NCI-H1694 (cell line): ENCODE measurements around the gene ACTRT2.

ENCODE experiments used
- DNase-seq: peaks from one replicate; lab custom pipeline; 2025; lab: John Stamatoyannopoulos, UW

ACTRT2 gene

DNA sequence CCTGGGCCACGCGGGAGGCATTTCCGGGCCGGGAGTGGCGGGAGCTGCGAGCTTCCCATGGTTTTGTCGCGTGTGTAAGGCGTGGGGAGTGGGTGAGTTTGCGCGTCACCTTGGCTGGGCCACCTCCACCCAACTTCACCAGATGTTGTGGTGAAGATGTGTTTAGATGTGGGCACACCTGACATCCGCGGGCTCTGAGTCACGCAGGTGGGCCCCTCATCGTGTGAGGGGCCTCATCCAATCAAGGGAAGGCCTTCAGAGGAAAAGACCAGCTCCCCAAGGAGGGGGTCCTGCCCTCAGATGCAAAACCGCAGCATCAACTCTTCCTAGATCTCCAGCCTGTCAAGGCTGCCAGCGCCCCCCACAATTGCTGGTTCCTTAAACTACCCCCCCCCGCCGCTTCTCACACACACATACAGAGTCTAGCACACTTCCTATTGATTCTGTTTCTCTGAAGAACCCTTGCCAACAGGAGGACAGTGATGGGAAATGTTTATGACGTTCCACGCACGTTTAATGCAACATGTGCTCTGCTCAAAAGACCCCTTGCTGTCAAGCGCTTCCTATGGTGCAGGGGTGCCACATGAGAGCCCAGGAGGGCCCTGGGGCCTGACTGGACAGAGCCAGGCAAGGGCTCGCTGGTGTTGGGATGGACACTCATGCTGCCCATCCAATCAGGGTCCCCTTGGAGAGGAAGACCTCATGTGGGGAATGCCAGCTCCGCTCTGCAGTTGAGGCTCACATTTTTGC, 11.9 kb downstream of the ACTRT2 start:
- DNase-seq = no peak

DNA sequence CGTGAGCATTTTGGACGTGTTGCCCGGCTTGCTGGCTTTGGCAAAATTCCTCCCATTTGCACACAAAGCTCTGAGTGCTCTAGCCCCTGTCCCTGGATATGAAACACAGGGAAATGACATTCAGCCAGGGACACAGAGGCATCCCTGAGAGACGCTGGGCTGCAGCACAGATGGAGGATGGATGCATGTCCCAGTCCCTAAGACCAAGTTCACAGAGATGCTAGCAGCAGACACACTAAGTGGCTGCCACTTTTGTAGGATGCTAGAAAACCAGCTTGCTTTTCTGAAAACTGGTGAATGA, 12.5 kb downstream of the ACTRT2 start:
- no peak for DNase-seq

DNA sequence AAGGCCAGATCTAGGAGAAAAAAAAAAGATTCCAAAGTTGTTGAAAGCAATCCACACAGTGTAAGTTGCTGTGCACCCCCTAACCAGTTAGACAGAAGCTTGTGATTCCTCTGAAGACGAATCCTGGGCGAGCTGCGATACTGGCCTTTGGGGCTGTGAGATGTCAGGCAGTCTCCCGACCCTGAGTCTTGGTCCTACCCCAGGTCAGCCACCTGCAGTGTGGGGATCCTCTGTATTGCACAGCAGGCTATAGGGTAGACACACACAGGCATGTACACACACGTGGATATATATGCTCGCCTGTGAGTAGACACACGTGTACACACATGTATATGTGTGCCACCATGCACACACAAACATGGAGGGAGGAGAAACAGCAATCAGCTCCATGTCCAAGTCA, 12.9 kb downstream of the ACTRT2 start:
- no peak for DNase-seq

DNA sequence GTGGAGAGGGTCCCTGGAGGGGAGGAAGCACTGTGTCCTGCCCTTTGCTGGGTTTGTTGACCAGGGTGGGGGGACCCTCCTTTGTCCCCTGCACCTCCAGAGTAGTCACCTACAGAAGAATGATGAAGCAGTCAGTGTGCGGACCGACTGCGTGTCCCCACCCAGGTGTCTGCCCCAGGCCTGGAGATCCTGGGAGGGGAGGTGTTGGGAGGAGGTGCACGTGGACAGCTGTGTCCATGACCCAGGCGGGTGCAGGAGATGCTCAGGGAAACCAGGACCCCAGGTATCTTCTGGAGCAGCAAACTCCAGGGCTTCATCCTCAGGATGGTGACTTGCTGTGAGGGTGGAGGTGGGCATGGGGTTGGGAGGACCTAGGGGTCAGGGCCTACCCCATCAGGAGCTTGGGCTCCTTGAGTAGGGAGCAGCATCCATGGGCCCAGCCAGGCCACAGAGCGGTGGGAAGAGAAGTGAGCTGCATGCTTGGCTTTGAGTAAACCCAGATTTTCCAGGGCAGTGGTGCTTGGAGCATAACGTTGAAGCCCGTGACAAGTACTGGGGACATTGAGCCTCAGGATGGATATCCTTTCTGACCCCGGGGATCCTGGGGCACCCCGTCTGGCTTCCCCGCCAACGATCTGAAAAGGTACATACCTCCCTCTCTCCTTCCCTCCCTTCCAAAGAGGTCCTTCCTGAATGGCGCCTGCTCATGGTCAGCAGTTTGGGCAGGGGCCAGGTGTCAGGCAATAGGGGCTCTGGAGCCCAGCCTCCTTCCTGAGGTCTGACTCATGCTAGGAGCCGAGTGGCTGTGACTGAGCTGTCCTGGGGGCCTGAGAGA, 13.7 kb downstream of the ACTRT2 start:
- no peak for DNase-seq

DNA sequence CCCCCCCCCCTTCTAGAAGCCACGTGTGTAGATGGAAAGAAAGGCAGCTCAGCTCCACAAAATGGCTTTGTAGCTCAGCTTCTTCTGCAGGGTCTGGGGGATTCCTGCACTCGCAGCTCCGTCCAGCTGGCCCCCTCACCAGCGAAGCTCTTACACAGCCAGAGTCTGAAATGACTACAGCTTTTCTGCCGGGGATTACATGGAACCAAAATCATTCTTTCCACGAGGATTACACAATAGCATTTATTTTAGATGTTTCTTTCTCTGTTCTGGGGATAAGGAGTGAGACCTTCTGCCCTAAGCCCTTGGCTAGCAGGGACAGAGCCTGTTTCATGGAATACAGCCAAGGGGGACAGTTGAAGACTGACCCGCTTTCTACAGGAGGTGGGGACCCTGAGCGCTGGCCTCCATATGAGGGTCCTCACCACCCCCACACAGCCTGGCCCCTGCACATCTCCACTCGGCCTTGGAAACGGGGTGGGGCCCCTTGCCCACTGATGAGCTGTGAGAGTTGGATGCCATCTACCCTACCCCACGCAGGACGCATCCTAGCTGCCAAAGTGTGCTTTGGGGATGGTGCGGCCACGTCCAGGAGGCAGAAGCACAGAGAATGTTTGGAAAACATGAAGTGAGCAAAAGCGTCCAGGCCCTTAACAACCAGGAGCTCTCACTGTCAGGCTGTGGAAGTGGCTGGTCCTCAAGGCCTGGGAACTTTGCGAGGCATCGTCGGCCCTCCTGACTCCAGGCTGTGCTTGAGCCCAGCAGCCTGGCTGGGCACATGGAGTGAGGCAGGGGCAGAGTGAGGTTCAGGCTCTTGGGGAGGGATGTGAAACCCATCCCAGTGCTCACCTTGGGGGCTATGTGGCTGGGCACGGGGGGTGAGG, 14.5 kb downstream of the ACTRT2 start:
- DNase-seq = no peak

DNA sequence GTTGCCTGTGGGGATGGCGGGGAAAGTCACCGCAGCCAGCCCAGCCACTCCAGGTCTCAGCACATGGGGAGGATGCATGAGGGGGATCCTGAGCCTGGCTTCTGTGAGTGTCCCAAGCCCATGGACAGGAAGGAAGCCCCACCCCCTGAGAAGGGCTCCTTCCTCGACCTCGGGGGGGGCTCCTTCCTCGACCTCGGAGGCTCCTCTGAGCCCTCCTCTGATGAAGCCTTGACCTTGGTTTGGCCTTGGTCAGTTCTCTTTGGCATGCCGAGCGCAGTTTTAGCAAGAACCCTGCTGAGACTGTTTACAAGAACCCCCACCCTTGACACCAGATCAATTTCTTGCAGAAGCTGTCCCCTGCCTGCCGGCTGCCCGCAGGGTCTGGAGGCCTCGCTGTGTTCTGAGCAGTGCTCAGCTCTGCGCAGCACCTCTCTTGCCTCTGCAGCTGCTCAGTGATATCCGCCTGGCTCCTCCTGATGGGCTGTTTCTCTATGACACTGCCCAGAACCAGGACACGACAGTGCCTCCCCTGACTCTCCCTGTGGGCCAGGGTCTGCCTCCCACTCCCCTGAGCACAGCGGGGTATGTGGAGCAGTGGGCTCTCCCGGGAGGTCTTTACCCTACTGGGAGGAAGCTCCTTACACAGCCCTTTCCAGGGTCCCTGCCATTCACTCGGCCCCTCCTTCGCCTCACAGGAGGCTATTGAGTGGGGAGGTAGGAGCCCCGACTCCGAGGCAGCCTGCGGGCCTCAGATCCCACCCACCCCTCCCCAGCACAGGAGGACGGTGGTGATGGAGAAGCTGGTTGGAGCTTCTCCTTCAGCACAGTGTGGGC, 15.4 kb downstream of the ACTRT2 start:
- DNase-seq = no peak

DNA sequence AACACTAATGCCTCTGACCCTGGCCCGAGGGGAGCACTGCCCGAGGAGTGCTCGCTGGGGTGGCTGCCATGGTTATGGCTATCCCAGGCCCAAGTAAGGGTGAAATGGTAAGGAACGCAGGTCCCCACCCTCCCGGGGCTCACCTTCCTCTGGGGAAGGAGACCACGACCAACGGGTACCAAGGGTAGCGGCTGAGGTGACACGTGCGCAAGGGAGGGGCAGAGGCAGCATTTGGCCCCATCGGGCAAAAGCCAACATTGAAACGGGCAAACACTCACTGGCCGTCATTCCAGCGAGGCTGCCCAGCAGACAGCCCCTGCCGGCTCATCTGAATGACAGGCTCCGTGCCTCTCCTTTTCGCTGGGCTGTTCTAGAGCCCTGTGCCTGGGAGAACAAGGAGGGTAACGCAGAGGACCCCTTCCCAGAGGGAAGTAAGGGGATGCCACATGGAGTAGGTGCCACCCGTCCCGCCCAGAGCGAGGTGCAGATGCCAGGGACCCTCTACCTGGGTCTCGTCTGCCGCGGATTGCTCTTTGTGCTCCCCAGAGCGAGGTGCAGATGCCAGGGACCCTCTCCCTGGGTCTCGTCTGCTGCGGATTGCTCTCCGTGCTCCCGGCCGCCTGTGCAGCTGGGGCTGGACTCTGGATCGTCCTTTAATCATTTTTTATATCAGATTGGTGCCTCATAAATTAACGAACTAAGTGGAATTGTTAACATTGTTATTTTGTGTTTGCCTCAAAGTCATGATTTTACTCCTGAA, 16.2 kb downstream of the ACTRT2 start:
- DNase-seq = no peak

DNA sequence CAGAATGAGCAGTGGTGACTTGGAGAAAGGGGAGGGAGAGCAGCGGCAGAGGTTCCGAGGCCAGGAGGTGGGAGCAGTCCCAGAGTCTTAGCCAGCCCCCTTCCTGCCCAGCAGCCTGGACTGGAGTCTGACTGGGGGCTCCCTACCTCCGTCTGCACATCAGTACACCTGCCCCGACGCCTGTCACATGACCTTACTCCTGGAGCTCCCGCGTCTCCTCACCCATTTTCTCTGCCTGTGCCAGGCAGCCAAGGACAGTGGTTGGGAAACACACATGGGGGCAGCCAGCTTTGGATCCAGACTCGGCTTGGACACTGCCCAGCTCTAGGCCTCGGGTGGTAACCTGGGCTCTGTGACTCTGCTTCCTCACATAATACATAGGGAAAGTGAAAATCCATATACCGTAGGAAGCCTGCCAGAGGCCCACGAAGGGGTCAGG, 16.9 kb downstream of the ACTRT2 start:
- no peak for DNase-seq

DNA sequence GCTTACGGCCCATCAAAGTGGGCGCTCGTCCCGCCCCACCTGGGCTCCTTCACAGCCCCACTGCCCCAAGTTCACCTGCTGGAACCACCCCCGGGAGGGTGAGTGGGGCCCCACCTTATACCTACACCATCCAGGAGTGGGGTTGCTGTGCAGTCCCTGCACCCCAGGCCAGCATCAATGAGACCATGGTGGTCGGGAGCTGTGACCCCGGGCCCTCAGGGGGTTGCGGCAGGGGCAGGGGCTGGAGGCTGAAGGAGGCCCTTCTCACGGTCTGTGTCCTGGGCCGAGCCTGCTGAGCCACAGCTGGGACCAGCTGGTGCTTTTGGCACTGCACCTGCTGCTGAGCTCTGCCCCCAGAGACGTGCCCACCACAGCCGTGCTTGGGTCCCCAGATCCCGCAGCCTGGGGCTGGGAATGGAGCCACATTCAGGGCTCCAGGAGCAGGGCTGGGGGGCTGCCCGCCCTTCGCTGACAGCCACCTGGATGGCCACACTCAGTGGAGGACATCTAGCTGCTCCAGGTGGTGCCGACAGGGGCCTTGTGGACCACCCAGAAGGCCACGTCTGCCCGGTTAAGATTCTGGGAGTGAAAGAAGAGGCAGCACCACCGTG, 17.4 kb downstream of the ACTRT2 start:
- no peak for DNase-seq

DNA sequence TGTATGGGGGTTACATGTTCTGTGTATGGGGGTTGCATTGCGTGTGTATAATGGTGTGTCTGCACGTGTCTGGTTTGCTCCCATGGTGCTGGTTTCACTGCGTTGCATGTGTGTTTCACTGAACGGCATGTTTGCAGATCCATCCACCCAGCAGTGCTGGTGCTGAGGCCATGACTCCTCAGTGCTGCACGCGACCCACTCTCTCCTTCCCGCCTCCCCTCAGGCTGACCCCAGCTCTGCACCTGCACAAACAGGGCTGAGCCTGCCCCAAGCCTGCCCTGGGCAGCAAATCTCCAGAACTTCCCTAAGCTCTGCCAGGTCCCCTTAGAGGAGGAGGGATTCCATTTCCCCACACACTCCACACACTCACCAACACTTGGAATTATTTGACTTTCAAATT, 18.7 kb downstream of the ACTRT2 start:
- DNase-seq = no peak

DNA sequence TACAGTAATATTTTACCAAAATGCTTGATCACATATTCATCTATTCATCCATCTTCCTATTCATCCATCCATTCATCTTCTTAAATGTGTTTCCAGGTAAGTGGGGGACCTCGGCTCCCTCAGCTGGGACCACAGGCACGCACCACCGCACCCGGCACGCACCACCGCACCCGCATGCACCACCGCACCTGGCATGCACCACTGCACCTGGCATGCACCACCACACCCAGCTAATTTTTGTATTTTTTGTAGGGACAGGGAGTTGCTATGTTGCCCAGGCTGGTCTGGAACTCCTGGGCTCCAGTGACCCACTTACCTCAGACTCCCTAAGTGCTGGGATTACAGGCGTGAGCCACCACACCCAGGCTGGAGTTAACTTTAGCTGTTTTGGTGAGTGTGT, 21.2 kb downstream of the ACTRT2 start:
- no peak for DNase-seq

DNA sequence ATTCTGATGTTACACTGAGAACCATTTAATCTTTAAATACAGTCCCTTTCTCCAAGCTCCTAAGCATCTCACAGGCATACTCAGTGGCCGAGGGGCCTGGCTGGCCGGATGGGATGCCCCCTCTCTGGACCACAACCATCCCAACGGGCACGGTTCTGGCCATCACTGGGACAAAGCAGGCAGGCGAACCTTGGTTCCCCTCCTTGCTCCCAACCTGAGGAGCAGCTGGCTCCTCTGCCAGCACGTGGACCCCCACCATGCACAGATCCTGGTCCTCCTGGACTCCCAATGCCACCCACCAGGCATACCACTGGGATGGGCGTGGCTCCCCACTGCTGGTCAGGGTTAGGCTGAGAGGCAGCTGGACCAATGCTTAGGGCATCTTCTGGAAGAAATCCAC, 27.9 kb downstream of the ACTRT2 start:
- no peak for DNase-seq

DNA sequence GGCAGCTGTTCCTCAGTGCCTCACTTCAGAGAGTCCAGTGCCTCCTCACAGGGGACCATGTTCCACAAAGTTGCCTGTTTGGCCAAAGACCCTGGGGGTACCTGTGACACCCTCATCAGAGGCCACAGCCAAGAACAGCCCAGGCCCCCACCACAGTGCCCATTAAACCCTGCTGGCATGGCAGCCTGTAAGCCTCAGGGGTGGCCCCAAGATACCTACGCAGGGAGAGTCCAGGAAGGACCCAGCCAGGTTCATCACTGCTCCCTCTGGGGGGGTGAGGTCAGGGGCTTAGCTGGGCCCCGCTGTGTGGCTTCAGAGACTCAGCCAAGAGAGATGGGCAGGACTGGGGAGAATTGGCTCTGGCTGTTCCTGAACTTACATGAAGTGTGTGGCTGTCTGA, 28.6 kb downstream of the ACTRT2 start:
- DNase-seq = no peak

DNA sequence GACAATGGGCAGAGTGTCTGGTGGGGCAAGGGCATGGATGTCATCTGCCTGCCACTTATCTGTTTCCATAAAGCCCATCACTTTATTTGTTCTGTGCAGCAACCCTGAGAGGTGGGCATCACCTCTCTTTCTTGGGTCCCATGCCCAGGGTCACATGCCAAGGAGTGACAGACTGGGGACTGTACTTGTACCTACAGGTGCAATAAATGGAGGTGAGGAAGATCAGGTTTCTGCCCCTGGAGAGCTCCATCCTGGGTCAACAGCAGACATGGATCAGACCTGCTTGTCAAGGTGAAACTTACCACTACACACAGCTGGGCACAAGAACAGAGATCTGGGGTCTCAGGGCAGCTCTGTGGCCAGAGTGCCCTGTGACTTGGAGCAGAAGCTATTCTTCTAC, 29.3 kb downstream of the ACTRT2 start:
- no peak for DNase-seq

DNA sequence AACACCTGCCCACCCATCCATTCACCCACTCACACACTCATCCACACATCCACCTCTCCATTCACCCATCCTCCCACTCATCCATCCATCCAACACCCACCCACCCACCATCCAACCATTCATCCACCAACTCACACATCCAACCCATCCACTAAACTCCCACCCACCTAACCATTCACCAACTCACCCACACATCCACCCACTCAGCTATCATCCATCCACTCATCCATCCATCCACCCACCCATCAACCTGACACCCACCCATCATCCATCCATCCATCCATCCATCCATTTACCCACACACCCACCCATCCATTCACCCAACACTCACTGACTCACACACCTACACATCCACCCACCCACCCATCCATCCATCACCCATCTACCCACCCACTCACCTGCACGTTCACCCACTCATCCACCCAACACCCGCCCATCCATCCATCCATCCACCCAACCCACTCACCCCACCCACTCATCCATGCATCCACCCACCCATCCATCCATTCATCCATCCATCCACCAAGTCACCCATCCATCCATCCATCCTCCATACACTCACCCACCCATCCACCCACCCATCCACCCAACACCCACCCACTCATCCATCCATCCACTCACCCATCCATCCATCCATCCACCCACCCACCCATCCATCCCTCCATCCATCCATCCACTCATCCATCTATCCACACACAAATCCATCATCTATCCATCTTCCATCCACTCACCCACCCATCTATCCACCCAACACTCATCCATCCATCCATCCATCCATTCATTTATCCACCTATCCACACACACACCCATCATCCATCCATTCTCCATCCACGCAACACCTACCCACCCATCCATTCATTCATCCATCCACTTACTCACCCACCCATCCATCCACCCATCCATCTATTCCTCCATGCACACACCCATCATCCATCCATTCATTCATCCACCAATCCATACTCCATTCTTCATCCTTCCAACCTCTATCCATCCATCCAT, 30.3 kb downstream of the ACTRT2 start:
- no peak for DNase-seq

DNA sequence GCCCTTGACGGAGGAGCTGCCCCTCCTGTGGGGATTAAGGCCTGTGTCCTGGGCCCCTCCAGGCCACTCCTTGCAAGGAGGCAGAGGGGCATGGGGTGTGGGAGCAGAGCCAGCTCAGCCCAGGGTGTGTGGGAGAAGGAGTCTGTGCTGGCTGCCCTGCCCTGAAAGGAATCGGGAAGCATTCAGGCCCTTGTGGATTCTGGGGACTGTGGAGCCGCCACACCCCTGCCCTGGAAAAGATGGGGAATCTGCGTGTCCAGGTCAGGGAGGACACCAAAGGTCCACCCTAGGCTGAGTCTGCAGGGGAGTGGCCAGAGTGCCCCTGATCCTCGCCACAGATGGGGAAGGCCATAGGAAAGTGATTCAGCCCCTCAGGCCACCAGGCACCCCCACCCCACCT, 31.2 kb downstream of the ACTRT2 start:
- DNase-seq = no peak

DNA sequence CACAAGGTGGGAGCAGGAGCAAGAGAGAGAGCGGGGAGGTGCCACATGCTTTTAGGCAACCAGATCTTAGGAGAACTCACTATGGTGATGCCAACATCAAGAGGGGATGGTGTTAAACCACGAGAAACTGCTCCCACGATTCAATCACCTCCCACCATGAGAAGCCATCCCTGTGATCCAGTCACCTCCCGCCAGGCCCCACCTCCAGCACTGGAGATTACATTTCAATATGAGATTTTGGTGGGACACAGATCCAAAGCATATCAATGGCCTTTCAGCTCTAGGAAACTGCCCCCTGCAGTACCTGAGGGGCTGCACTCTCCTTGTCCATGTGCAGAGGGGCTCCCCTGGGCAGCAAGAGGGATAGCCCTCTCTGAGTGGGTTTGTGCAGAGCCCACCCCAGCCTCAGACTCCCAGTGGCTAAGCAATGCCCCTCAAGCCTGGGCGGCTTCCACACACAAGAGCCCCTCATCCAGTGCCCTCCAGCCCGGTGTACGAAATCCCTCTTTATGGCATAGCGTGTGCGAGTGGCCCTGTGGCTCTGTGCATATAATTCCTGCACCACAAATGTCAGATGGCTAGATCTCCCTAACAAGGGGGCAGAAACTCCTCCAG, 32.2 kb downstream of the ACTRT2 start:
- no peak for DNase-seq

DNA sequence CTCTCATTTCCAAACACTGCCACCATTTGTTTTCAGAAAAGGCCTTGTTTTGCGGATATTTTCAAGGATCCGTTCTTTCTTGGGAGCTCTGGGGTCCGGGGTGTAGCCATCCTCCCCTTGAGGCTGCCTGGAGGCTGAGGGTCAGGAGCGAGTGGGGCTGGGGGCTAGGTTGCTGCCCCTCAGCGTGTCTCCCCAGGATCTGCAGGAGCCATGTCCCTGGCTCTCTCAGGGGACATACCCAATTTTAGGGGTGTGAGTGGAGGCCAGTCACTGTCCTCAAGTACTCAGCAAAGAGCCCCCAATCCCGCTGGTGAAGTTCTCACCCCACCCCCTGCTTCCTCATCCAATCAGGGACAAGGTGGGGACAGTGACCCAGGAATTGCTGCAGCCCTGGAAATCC, 32.7 kb downstream of the ACTRT2 start:
- no peak for DNase-seq

DNA sequence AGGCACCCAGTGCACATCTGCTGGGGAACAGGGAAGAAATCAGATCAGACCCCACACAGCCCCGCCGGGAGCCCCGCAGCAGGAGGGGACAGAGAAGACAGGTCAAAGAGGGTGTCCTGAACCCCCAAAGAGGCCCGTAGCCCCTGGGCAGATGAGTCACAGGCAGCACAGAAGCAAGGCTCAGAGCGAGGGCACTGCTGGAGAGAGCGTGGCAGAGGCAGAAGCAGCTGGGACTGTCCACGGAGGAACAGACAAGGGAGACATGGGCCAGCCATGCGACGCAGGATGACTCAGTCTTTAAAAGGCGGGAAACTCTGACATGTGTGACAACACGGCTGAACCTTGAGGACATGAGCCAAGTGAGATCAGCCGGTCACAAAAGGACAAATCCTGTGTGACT, 33.2 kb downstream of the ACTRT2 start:
- DNase-seq = no peak
